SK-N-MC (cell line): ENCODE measurements around the gene UNK.

Experiments
- EZH2 ChIP-seq: fragments of 200-600 bp; sonication (generic); IDR thresholded peaks from one replicate; pipeline ENCODE4 v1.6.1; 2017; ENCODE audit warnings: antibody characterized with exemption
- POLR2AphosphoS5 ChIP-seq: IDR thresholded peaks from 2 replicates; pipeline ENCODE4 v1.6.1; 2012; ENCODE audit warnings: mild to moderate bottlenecking, low read depth, low read length, borderline replicate concordance

GRCh38 chr17:75749545-75750389 is 34.8 kb upstream of the UNK start:
- TF ChIP-seq POLR2AphosphoS5 (no peak), EZH2 (no peak)
